HFF-Myc (cell line): ENCODE measurements around the gene BRD1.

Source experiments
- DNase-seq: peaks from one replicate; pipeline ENCODE4 v3.0.0-alpha.2; 2011; ENCODE audit warnings: low read depth; ENCODE audit errors: extremely low read depth
- H3K4me3 ChIP-seq: replicated peaks from 2 replicates; pipeline ENCODE4 v1.5.1; 2011; ENCODE audit warnings: low read depth, mild to moderate bottlenecking, control low read depth, low read length
- TF ChIP-seq, protein P1 (sequence below): IDR thresholded peaks from 2 replicates; pipeline ENCODE4 v1.5.1; 2012; ENCODE audit warnings: mild to moderate bottlenecking, low read depth, low read length, control low read depth; ENCODE audit errors: missing control alignments

The BRD1 gene

DNA sequence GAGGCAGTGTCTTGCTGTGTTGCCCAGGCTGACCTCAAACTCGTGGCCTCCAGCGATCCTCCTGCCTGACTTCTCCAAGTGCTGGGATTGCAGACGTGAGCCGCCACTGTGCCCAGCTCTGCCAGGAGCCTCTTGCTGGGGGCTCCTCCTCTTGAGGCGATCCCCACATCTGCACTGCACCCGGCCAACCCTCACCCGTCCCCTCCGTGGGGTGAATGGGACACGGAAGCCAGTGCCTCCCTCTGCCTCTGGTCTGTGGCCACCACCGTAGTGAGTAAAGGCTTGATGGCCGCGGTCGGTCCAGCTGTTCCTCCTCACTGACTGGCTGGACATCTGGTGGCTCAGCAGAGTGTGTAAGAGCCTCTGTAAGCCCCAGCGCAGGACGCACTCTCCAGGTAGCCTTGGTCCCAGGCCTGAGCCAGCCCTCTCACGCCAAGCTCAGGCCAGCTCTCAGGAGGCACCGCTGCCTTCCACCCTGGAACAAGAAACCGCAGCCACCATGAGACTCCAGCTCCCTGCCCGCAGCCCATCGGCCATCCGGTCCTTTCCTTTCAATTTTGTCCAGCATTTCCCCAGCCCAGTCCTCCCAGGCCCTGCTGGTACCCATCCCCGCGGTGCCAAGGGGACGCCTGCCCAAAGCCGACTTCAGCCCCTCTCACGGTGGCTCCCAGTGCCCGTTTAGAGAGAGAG lies 100.3 kb downstream of the BRD1 start:
- DNase-seq = no peak
- TF ChIP-seq, protein P1, sequence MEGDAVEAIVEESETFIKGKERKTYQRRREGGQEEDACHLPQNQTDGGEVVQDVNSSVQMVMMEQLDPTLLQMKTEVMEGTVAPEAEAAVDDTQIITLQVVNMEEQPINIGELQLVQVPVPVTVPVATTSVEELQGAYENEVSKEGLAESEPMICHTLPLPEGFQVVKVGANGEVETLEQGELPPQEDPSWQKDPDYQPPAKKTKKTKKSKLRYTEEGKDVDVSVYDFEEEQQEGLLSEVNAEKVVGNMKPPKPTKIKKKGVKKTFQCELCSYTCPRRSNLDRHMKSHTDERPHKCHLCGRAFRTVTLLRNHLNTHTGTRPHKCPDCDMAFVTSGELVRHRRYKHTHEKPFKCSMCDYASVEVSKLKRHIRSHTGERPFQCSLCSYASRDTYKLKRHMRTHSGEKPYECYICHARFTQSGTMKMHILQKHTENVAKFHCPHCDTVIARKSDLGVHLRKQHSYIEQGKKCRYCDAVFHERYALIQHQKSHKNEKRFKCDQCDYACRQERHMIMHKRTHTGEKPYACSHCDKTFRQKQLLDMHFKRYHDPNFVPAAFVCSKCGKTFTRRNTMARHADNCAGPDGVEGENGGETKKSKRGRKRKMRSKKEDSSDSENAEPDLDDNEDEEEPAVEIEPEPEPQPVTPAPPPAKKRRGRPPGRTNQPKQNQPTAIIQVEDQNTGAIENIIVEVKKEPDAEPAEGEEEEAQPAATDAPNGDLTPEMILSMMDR = no peak
- no peak overlapping the region for H3K4me3 ChIP-seq

DNA sequence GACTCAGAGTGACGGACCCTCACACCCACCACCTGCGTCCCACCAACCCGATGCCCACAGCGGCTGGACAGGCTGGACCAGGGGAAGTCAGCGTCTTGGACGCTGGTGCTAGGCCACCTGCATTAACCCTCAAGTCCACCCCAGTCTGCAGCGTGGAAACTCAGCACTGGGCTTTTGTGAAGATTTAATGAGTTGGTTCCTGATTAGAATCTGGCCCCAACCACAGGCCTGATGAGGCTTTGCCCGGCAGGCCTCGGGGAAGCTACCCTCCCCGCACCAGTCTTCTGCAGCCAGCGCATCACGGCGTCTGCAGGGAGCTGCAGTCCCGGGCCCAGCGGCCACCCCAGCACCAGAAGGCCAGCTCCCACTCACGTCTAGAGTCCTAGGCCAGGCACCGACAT lies 101.0 kb downstream of the BRD1 start:
- TF ChIP-seq, protein P1 = no peak
- no peak overlapping the region for H3K4me3 ChIP-seq
- DNase-seq = no peak

DNA sequence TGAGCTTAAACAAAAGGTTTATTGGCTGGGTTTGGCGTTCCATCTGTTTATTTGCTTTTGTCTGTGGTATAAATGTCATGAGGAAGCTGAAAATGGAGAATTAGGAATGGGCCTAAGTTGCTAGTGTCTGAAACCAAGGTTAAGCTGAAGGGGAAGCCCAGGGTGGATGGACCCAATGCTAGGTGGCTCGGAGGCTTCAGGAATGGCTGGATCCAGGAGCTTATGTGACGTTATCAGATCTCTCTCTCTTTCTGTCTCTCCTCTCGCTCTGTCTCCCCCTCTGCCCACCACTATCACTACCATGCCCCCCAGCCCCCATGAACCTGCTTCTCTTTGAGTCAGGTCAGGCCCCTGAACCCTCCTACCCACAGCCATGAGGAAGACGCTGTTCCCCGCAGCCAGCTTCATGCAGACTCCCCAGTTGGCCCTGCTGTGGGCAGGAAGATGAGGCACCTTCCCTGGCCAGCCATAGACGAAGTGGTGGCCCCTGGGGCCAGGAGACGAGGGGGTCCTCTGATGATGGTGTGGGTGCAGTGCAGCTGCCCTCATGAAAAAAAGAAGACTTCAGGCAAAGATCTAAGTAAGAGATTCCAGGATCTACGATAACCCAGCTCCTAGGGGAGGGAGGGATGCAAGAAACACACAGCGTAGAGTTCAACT lies 101.5 kb downstream of the BRD1 start:
- no peak overlapping the region for H3K4me3 ChIP-seq
- DNase-seq = no peak
- TF ChIP-seq, protein P1 = no peak

DNA sequence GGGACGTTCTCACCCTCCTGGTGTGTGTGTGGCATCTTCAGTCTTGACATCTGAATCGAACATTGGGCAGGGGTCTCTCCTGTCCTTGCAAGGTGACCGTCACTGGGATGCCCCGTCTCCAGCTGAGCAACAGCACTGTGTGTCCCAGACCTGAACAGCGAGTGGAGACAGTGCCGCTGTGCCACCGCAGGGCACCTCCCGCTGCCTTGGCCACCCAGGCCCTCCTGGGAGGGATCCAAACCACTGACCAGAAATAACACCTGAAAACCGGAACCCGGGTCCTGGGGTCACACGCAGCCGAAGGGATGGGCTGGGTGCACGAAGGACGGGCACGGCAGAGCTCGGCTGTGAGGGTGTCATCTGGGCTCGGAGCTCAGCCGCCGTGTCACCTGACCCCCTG lies 102.2 kb downstream of the BRD1 start:
- DNase-seq = no peak
- TF ChIP-seq, protein P1 = no peak
- no peak overlapping the region for H3K4me3 ChIP-seq

DNA sequence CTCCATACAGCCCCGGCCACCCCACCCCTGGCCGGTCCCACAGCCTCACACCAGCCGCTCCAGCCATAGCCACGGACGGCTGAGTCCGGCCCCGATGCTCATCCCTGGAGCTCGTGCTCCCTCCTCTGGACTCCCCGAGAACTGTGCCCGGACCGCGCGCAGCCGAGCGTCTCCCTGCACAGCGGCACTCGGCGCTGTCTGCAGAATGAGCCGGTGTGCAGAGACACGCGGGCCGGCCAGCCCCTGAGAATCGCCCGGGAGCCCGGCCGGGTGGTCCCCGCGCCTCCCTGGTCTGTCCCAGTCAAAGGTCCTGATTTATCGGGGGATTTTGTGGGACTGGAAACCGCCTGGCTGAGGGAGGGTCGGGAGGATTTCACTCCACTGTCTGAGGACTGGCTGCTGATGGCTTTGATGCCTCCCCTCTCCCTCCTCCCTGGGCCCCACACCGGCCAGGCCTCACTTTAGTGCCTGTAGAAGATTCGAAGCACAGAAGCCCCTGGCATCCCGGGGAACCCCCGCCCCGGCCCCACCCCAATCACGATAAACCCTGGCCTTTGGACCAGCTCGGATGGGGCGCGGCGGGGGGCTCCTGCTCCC lies 102.7 kb downstream of the BRD1 start:
- DNase-seq = no peak
- no peak overlapping the region for H3K4me3 ChIP-seq

DNA sequence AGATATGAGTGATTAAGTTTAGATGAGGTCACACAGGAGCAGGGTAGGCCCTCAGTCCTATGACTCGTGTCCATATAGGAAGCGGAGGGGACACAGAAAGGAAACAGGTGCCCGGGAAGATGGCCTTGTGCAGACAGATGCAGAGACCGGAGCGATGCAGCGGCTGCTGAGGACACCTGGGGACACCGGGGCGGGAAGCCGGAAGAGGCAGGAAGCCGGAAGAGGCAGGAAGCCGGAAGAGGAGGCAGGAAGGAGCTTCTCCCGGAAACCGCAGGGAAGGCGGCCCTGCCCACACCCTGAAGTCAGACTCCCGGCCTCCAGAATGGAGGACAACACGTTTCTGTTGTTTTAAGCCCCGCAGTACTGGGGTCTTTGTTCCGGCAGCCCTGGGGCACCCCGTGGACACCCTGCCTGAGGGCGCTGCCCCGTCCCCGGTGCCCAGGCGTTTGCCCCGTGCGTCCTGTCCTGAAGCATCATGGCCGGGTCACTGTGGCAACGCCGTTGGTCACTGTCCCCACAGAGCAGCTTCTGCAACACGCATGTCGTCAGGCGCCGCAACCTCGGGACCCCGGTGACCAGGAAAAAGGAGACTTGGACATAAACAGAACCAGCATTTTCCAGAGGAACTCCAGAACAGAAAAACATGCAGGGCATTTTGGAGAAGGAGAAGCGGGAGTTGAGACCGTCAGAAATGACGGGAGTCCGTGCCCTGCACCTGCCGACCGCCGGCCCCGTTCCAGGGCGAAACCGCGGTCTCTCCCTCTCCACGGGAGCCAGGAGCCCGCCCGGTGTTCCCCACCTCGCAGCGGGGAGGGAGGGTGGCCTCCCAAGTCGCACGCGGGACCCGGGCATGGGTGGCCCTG lies 103.4 kb downstream of the BRD1 start:
- DNase-seq = no peak
- no peak overlapping the region for H3K4me3 ChIP-seq
- TF ChIP-seq, protein P1 = no peak

More for the DNA sequence above, 102.7 kb downstream of the BRD1 start:
- TF ChIP-seq, protein P1 = peak; percentile 41
